ENCODE results near the gene ACO2. TPM values are rescaled to one million over a fixed set of nuclear protein-coding genes. Genes with fewer than 3 reads are reported as not detected.
"Not testable (repeated sequence)": the region's sequence is repeated elsewhere in the genome, so short reads cannot be mapped to it uniquely, and the experiment has no call there.

The ACO2 gene
- total RNA-seq, 1 experiment from 2014 or later: 90.5 TPM

GRCh38 chr22:41434361-41435003 lies 34.4 kb upstream of the ACO2 start:
- H3K4me3 Mint-ChIP-seq (ENCODE audit: unreplicated experiment); H3K36me3 ChIP-seq (ENCODE audit: control insufficient read depth, insufficient read depth, low read length); BruUV-seq (replicated peaks): not testable (repeated sequence)

GRCh38 chr22:41435560-41435959 lies 33.4 kb upstream of the ACO2 start:
- CTCF ChIA-PET: interaction anchor here (0.6 kb wide), 1 partner anchor 48 kb away, joined by 9 read pairs; no protein-coding TSS in a partner anchor
- H3K36me3 Mint-ChIP-seq (ENCODE audit: insufficient read depth, unreplicated experiment): peaks cover 84% of the 10 kb centered on the region
- no TSS peak for BruUV-seq (replicated peaks)

More at GRCh38 chr22:41434361-41435003, 34.4 kb upstream of the ACO2 start:
- H3K4me3 ChIP-seq (ENCODE audit: low read depth, low read length); H3K9me3 ChIP-seq; H3K27ac Mint-ChIP-seq (ENCODE audit: unreplicated experiment); H3K4me1 Mint-ChIP-seq (ENCODE audit: low read depth, unreplicated experiment); intact Hi-C loops (cut with micrococcal nuclease; ENCODE audit: unreplicated experiment); H3K9me3 Mint-ChIP-seq (ENCODE audit: unreplicated experiment); H3K4me1 ChIP-seq; CTCF ChIA-PET; H3K27me3 ChIP-seq (replicated peaks; ENCODE audit: control insufficient read depth, insufficient read depth, low read length); DNase-seq; H3K27me3 Mint-ChIP-seq (ENCODE audit: insufficient read depth, unreplicated experiment): not testable (repeated sequence)
- peaks cover 82% of the 10 kb centered on the region for H3K36me3 Mint-ChIP-seq (ENCODE audit: insufficient read depth, unreplicated experiment)
- POLR2A ChIA-PET: interaction anchor here (0.5 kb wide), 1 partner anchor 28 kb away, joined by 3 read pairs; no protein-coding TSS in a partner anchor

GRCh38 chr22:41436322-41437113 lies 32.4 kb upstream of the ACO2 start:
- BruUV-seq (replicated peaks): no TSS peak
- no peaks in the 10 kb centered on the region for H3K9me3 ChIP-seq
- POLR2A ChIA-PET: interaction anchor here (0.6 kb wide), 1 partner anchor 909 kb away, joined by 6 read pairs; no protein-coding TSS in a partner anchor
- Mint-ChIP-seq H3K4me1 (ENCODE audit: low read depth, unreplicated experiment) (no peaks in the 10 kb centered on the region), H3K27me3 (ENCODE audit: insufficient read depth, unreplicated experiment) (no peaks in the 10 kb centered on the region), H3K4me3 (ENCODE audit: unreplicated experiment) (no peak overlapping the region), H3K27ac (ENCODE audit: unreplicated experiment) (no peak overlapping the region), H3K36me3 (ENCODE audit: insufficient read depth, unreplicated experiment) (peaks cover 84% of the 10 kb centered on the region), H3K9me3 (ENCODE audit: unreplicated experiment) (no peaks in the 10 kb centered on the region)
- intact Hi-C loops (cut with micrococcal nuclease; ENCODE audit: unreplicated experiment): no loop called here
- CTCF ChIA-PET: no interaction called here
- DNase-seq: no peak
- H3K4me1 ChIP-seq: no peaks in the 10 kb centered on the region
- no peaks in the 10 kb centered on the region for H3K27me3 ChIP-seq (replicated peaks; ENCODE audit: control insufficient read depth, insufficient read depth, low read length)
- no peak overlapping the region for H3K4me3 ChIP-seq (ENCODE audit: low read depth, low read length)
- peaks cover 3% of the 10 kb centered on the region for H3K36me3 ChIP-seq (ENCODE audit: control insufficient read depth, insufficient read depth, low read length)
- TF ChIP-seq CTCF (IDR thresholded peaks at IDR 0.05; ENCODE audit: insufficient read depth in 1 of 2, low read depth in 1 of 2, low read length in 1 of 2, severe bottlenecking in 1 of 2, unreplicated experiment in 1 of 2): no peak

More at GRCh38 chr22:41435560-41435959, 33.4 kb upstream of the ACO2 start:
- peaks cover 3% of the 10 kb centered on the region for H3K36me3 ChIP-seq (ENCODE audit: control insufficient read depth, insufficient read depth, low read length)
- no peak for TF ChIP-seq CTCF (IDR thresholded peaks at IDR 0.05; ENCODE audit: insufficient read depth in 1 of 2, low read depth in 1 of 2, low read length in 1 of 2, severe bottlenecking in 1 of 2, unreplicated experiment in 1 of 2)
- no peaks in the 10 kb centered on the region for H3K4me1 ChIP-seq
- no peaks in the 10 kb centered on the region for H3K9me3 ChIP-seq
- no peak for DNase-seq
- no peaks in the 10 kb centered on the region for H3K4me1 Mint-ChIP-seq (ENCODE audit: low read depth, unreplicated experiment)
- no peaks in the 10 kb centered on the region for H3K27me3 Mint-ChIP-seq (ENCODE audit: insufficient read depth, unreplicated experiment)
- no peak overlapping the region for H3K4me3 Mint-ChIP-seq (ENCODE audit: unreplicated experiment)
- POLR2A ChIA-PET: no interaction called here
- no peak overlapping the region for H3K27ac Mint-ChIP-seq (ENCODE audit: unreplicated experiment)
- H3K27me3 ChIP-seq (replicated peaks; ENCODE audit: control insufficient read depth, insufficient read depth, low read length): no peaks in the 10 kb centered on the region
- no peaks in the 10 kb centered on the region for H3K9me3 Mint-ChIP-seq (ENCODE audit: unreplicated experiment)
- no peak overlapping the region for H3K4me3 ChIP-seq (ENCODE audit: low read depth, low read length)
- intact Hi-C loops (cut with micrococcal nuclease; ENCODE audit: unreplicated experiment): no loop called here
